B cell (primary cell): ENCODE results near the gene NAV2. TPM values are rescaled to one million over a fixed set of nuclear protein-coding genes. Genes with fewer than 3 reads are reported as not detected.

Experiments
- ATAC-seq: fragments of 200-7000 bp; cut with Tn5 transposase; one replicate; pipeline ENCODE4 v1.10.0; 2021; ENCODE audit warnings: low read depth, mild to moderate bottlenecking, moderate number of reproducible peaks, moderate library complexity
- CTCF ChIA-PET: fragments of 350-600 bp; sonication (Branson Sonifier 250); formaldehyde crosslinking; loops from one replicate; lab custom pipeline; 2021; ENCODE audit warnings: antibody characterized with exemption, inconsistent platforms; lab: Charles Lee
- POLR2A ChIA-PET: fragments of 350-600 bp; sonication (Branson Sonifier 250); formaldehyde crosslinking; loops from one replicate; lab custom pipeline; 2021; ENCODE audit warnings: antibody characterized with exemption; lab: Charles Lee
- DNase-seq: peaks from one replicate; pipeline ENCODE4 v3.0.0; 2013
- H2AFZ ChIP-seq: 2 replicates; pipeline ENCODE4 v1.6.1; 2012; ENCODE audit warnings: mild to moderate bottlenecking, low read depth, low read length; ENCODE audit not compliant: insufficient read depth, poor library complexity, severe bottlenecking
- H3K27ac ChIP-seq, 2 donors: 1 replicate in 1 of 2; 2 replicates in 1 of 2; pipeline ENCODE4 v1.5.1; 2012 to 2013; ENCODE audit warnings: low read length in 2 of 2, mild to moderate bottlenecking in 2 of 2, moderate library complexity in 1 of 2
- H3K27me3 ChIP-seq, 4 experiments: fragments of 200-600 bp in 1 of 4; sonication (generic) in 1 of 4; replicated peaks in 1 of 4; 1 replicate in 2 of 4; 2 replicates in 2 of 4; pipeline versions ENCODE4 v1.6.1 to v1.7.0; 2013 to 2016; ENCODE audit warnings: low read length in 3 of 4, mild to moderate bottlenecking in 2 of 4, mixed read lengths in 1 of 4, moderate library complexity in 1 of 4; ENCODE audit not compliant: insufficient read depth in 4 of 4, control insufficient read depth in 3 of 4; ENCODE audit errors: control extremely low read depth in 1 of 4
- H3K36me3 ChIP-seq, 2 experiments: replicated peaks in 1 of 2; 1 replicate in 1 of 2; 2 replicates in 1 of 2; pipeline versions ENCODE4 v1.6.1 to v1.7.1; 2013; ENCODE audit warnings: low read length in 1 of 2; ENCODE audit not compliant: insufficient read depth in 2 of 2, control insufficient read depth in 1 of 2; ENCODE audit errors: control extremely low read depth in 1 of 2, extremely low read depth in 1 of 2
- H3K4me1 ChIP-seq, 2 donors: fragments of 200-600 bp in 1 of 2; sonication (generic) in 1 of 2; 1 replicate in 1 of 2; 2 replicates in 1 of 2; pipeline versions ENCODE4 v1.5.1 to v1.6.1; 2013 to 2017; ENCODE audit warnings: low read length in 2 of 2; ENCODE audit not compliant: control insufficient read depth in 2 of 2, insufficient read depth in 2 of 2
- H3K4me2 ChIP-seq: replicated peaks from 2 replicates; pipeline ENCODE3; 2012; ENCODE audit warnings: mild to moderate bottlenecking, low read depth, low read length; ENCODE audit not compliant: poor library complexity, severe bottlenecking
- H3K4me3 ChIP-seq, 5 experiments: fragments of 200-600 bp in 1 of 5; sonication (generic) in 1 of 5; 1 replicate in 3 of 5; 2 replicates in 2 of 5; pipeline versions ENCODE4 v1.5.1 to v1.7.0; 2011 to 2016; ENCODE audit warnings: low read length in 4 of 5, mild to moderate bottlenecking in 4 of 5, low read depth in 2 of 5, control low read depth in 1 of 5, moderate library complexity in 1 of 5; ENCODE audit not compliant: insufficient read depth in 1 of 5; ENCODE audit errors: control extremely low read depth in 1 of 5, extremely low read depth in 1 of 5
- H3K79me2 ChIP-seq: fragments of 200-600 bp; sonication (generic); one replicate; pipeline ENCODE4 v1.6.0; 2016; ENCODE audit warnings: low read length; ENCODE audit not compliant: control insufficient read depth, insufficient read depth
- H3K9ac ChIP-seq: fragments of 200-600 bp; sonication (generic); 2 replicates; pipeline ENCODE4 v1.6.1; 2017; ENCODE audit warnings: mild to moderate bottlenecking, low read length, moderate library complexity
- H3K9me3 ChIP-seq, 3 donors: one replicate each; pipeline versions ENCODE4 v1.6.1 to v1.7.1; 2013; ENCODE audit warnings: low read length in 2 of 3; ENCODE audit not compliant: control insufficient read depth in 2 of 3, insufficient read depth in 1 of 3; ENCODE audit errors: control extremely low read depth in 1 of 3
- H4K20me1 ChIP-seq: 2 replicates; pipeline ENCODE4 v1.6.0; 2012; ENCODE audit warnings: mild to moderate bottlenecking, low read length; ENCODE audit not compliant: insufficient read depth, control insufficient read depth, poor library complexity, severe bottlenecking
- H3K27ac Mint-ChIP-seq: one replicate; pipeline ENCODE4 v1.8.0; 2021; ENCODE audit warnings: mixed read lengths
- H3K27me3 Mint-ChIP-seq: one replicate; pipeline ENCODE4 v1.8.0; 2021; ENCODE audit warnings: mixed read lengths
- H3K4me1 Mint-ChIP-seq: one replicate; pipeline ENCODE4 v1.8.0; 2021; ENCODE audit warnings: mixed read lengths
- H3K4me3 Mint-ChIP-seq: one replicate; pipeline ENCODE4 v1.8.0; 2021; ENCODE audit warnings: mixed read lengths
- H3K9me3 Mint-ChIP-seq: one replicate; pipeline ENCODE4 v1.8.0; 2022; ENCODE audit warnings: mixed read lengths; ENCODE audit not compliant: insufficient read depth
- EZH2 ChIP-seq: IDR thresholded peaks from 2 replicates; pipeline ENCODE4 v1.6.1; 2012; ENCODE audit warnings: borderline replicate concordance, low read depth, mild to moderate bottlenecking, moderate library complexity, low read length; ENCODE audit not compliant: insufficient read depth, poor library complexity, severe bottlenecking
- WGBS: methylation state at CpG from one replicate; pipeline ENCODE4 v1.1.5; 2013; ENCODE audit warnings: missing lambda C conversion rate; ENCODE audit not compliant: insufficient coverage; 5-methylcytosine and 5-hydroxymethylcytosine counted together
- intact Hi-C: fragments of 100-400 bp; cut with micrococcal nuclease; formaldehyde crosslinking; loops from one replicate; pipeline ENCODE4 v1.10.0; 2022
- polyA plus RNA-seq: library from polyadenylated mRNA; depleted of rRNA; stranded (reverse); fragments of >200 nt; gene quantifications from 2 replicates; pipeline ENCODE4 v1.2.3, GENCODE V29; 2012
- total RNA-seq, 2 donors: library from RNA; stranded (reverse); fragments of 120-200 nt in 1 of 2; gene quantifications; 1 replicate in 1 of 2; 2 replicates in 1 of 2; pipeline versions ENCODE4 v1.2.3 to v1.2.4, GENCODE V29; 2013 to 2022
- TF ChIP-seq, protein P1 (sequence below): fragments of 200-600 bp; IDR thresholded peaks from one replicate; pipeline ENCODE4 v1.8.0; 2022; ENCODE audit warnings: antibody characterized with exemption, mild to moderate bottlenecking

Gene NAV2
- total and polyA plus RNA-seq, 2 donors (not counting 1 experiment from before 2014, with no cell fraction given) = 0.82 to 22.2 TPM

DNA sequence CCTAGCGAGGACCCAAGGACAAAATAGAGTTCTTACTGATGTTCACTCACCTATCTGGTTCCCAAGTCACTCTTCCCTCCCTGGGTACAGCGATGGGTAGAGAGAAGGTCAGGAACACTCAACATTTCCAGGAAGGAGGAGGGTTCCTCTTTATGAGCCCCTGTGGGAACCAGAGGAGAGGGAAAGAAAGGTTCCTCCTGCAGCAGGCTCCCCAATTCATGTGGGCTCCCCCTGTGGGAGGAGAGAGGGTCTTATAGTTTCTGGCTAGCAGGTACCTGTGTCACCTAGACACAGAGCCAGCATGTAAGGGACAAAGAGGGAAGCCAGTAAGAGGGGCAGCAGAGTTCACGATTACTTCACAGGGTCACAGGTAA is 354.1 kb downstream of the NAV2 start:
- H3K4me3 ChIP-seq = no peak overlapping the region
- H3K79me2 ChIP-seq = no peaks in the 10 kb centered on the region
- H3K27ac Mint-ChIP-seq = no peak overlapping the region
- H3K9me3 ChIP-seq = no peaks in the 10 kb centered on the region
- H3K4me1 Mint-ChIP-seq = no peaks in the 10 kb centered on the region
- no peaks in the 10 kb centered on the region for H4K20me1 ChIP-seq
- peaks cover 0 to 3% (median 0%) of the 10 kb centered on the region in 4 experiments for H3K27me3 ChIP-seq
- H2AFZ ChIP-seq = no peak overlapping the region
- no peaks in the 10 kb centered on the region for H3K36me3 ChIP-seq
- no peaks in the 10 kb centered on the region for H3K9me3 Mint-ChIP-seq
- H3K4me1 ChIP-seq = no peaks in the 10 kb centered on the region
- H3K27me3 Mint-ChIP-seq = peaks cover 6% of the 10 kb centered on the region
- no peak overlapping the region for H3K4me3 Mint-ChIP-seq
- DNase-seq = no peak
- H3K9ac ChIP-seq = no peak overlapping the region
- CTCF ChIA-PET = no interaction called here
- ATAC-seq = no peak
- POLR2A ChIA-PET = no interaction called here
- H3K4me2 ChIP-seq = no peak overlapping the region
- intact Hi-C loops = no loop called here
- 60% methylated on average over 2 of the region's 3 CpGs for WGBS
- H3K27ac ChIP-seq = no peak overlapping the region
- TF ChIP-seq EZH2 = no peak
- TF ChIP-seq, protein P1, sequence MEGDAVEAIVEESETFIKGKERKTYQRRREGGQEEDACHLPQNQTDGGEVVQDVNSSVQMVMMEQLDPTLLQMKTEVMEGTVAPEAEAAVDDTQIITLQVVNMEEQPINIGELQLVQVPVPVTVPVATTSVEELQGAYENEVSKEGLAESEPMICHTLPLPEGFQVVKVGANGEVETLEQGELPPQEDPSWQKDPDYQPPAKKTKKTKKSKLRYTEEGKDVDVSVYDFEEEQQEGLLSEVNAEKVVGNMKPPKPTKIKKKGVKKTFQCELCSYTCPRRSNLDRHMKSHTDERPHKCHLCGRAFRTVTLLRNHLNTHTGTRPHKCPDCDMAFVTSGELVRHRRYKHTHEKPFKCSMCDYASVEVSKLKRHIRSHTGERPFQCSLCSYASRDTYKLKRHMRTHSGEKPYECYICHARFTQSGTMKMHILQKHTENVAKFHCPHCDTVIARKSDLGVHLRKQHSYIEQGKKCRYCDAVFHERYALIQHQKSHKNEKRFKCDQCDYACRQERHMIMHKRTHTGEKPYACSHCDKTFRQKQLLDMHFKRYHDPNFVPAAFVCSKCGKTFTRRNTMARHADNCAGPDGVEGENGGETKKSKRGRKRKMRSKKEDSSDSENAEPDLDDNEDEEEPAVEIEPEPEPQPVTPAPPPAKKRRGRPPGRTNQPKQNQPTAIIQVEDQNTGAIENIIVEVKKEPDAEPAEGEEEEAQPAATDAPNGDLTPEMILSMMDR = no peak

DNA sequence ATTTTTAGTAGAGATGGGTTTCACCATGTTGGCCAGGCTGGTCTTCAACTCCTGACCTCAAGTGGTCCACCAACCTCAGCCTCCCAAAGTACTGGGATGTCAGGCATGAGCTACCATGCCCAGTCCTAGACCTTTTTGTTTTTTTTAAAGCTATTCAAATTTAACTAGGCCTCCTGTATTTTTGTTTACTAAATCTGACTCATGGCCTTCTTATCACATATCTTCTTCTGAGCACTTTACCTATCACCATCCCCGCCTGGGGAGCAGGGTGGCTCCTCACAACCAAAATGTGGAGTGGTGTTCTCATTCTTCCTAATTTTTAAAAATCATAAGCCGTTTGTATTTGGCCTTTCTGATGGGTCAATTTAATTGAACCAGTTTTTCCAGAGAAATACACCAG is 355.0 kb downstream of the NAV2 start:
- Histone ChIP-seq H3K79me2 (no peaks in the 10 kb centered on the region), H3K27me3 (peaks cover 0 to 3% (median 0%) of the 10 kb centered on the region in 4 experiments), H3K4me2 (no peak overlapping the region), H3K27ac (no peak overlapping the region), H3K4me3 (no peak overlapping the region), H2AFZ (no peak overlapping the region), H4K20me1 (no peaks in the 10 kb centered on the region), H3K9ac (no peak overlapping the region), H3K9me3 (no peaks in the 10 kb centered on the region), H3K36me3 (no peaks in the 10 kb centered on the region), H3K4me1 (no peaks in the 10 kb centered on the region)
- CTCF ChIA-PET = no interaction called here
- DNase-seq (no peak), ATAC-seq (no peak)
- Mint-ChIP-seq H3K4me1 (no peaks in the 10 kb centered on the region), H3K4me3 (no peak overlapping the region), H3K27ac (no peak overlapping the region), H3K9me3 (no peaks in the 10 kb centered on the region), H3K27me3 (peaks cover 6% of the 10 kb centered on the region)
- 95% methylated on average over 2 of the region's 2 CpGs for WGBS
- POLR2A ChIA-PET = no interaction called here
- TF ChIP-seq, protein P1 = no peak
- TF ChIP-seq EZH2 = no peak
- intact Hi-C loops = no loop called here
